HCT116 (cell line): ENCODE data around the gene SEC16A. TPM values are rescaled to one million over a fixed set of nuclear protein-coding genes. Genes with fewer than 3 reads are reported as not detected.

Experiments
- ATAC-seq: fragments of 200-7000 bp; cut with Tn5 transposase; 2 replicates; pipeline ENCODE4 v1.9.1; 2020; ENCODE audit warnings: mild to moderate bottlenecking, moderate library complexity
- BruUV-seq: library from RNA; stranded (reverse); fragments of 400-500 nt; replicated peaks from 2 replicates; lab custom pipeline; 2021; lab: Mats Ljungman, UMichigan
- CTCF ChIA-PET: fragments of 300-600 bp; sonication (Branson Sonifier 250); formaldehyde crosslinking; loops from one replicate; lab custom pipeline; 2021; ENCODE audit warnings: antibody characterized with exemption; lab: Charles Lee
- POLR2A ChIA-PET: fragments of 300-600, 350-600 bp; sonication (Branson Sonifier 250); formaldehyde crosslinking; loops from one replicate; lab custom pipeline; 2021; ENCODE audit warnings: antibody characterized with exemption; lab: Charles Lee
- RAD21 ChIA-PET, 2 experiments: fragments of 300-600 bp; sonication (Branson Sonifier 250); formaldehyde crosslinking; loops; one replicate each; lab custom pipeline; 2023; ENCODE audit warnings: low total read pairs in 2 of 2; ENCODE audit not compliant: uncharacterized antibody in 2 of 2, unreplicated experiment in 2 of 2, low non-redundant PET in 1 of 2; lab: Charles Lee
- DNase-seq: peaks from one replicate; pipeline ENCODE4 v3.0.0-alpha.2; 2010; ENCODE audit warnings: low read depth, low spot score
- H2AFZ ChIP-seq: fragments of 200-600 bp; shearing (Covaris generic), sonication (generic); 2 replicates; pipeline ENCODE4 v1.6.1; 2017; ENCODE audit warnings: low read depth, mixed run types, mixed read lengths, antibody characterized with exemption, low read length; ENCODE audit not compliant: poor library complexity, severe bottlenecking
- H3K27ac ChIP-seq: 2 replicates; pipeline ENCODE4 v1.5.1; 2012; ENCODE audit warnings: low read depth, low read length
- H3K27me3 ChIP-seq: fragments of 200-600 bp; sonication (generic); 2 replicates; pipeline ENCODE4 v1.6.1; 2016; ENCODE audit warnings: mixed run types, low read length, mixed read lengths; ENCODE audit not compliant: insufficient read depth
- H3K36me3 ChIP-seq, 2 experiments: fragments of 200-500 bp in 1 of 2; fragments of 200-600 bp in 1 of 2; sonication (Bioruptor generic) in 1 of 2; sonication (generic) in 1 of 2; 2 replicates each; pipeline versions ENCODE4 v1.5.1 to v1.6.1; 2014 to 2016; ENCODE audit warnings: low read length in 2 of 2, inconsistent platforms in 1 of 2, mixed read lengths in 1 of 2, mixed run types in 1 of 2; ENCODE audit not compliant: insufficient read depth in 2 of 2, control insufficient read depth in 1 of 2
- H3K4me1 ChIP-seq, 2 experiments: fragments of 200-600 bp in 1 of 2; sonication (generic) in 1 of 2; 2 replicates each; pipeline versions ENCODE4 v1.5.1 to v1.6.1; 2012 to 2017; ENCODE audit warnings: low read length in 2 of 2, inconsistent platforms in 1 of 2, mild to moderate bottlenecking in 1 of 2, mixed read lengths in 1 of 2, mixed run types in 1 of 2, moderate library complexity in 1 of 2; ENCODE audit not compliant: insufficient read depth in 2 of 2, control insufficient read depth in 1 of 2
- H3K4me2 ChIP-seq: fragments of 200-600 bp; sonication (generic); 2 replicates; pipeline ENCODE4 v1.6.1; 2017; ENCODE audit warnings: mixed run types, low read length, mixed read lengths
- H3K4me3 ChIP-seq, 2 experiments: fragments of 200-600 bp in 1 of 2; sonication (generic) in 1 of 2; replicated peaks in 1 of 2; 2 replicates each; pipeline ENCODE4 v1.5.1; 2011 to 2016; ENCODE audit warnings: low read length in 2 of 2, control low read depth in 1 of 2, low read depth in 1 of 2, mild to moderate bottlenecking in 1 of 2, mixed read lengths in 1 of 2, mixed run types in 1 of 2
- H3K79me2 ChIP-seq: fragments of 200-600 bp; sonication (generic); 2 replicates; pipeline ENCODE4 v1.6.1; 2017; ENCODE audit warnings: mild to moderate bottlenecking, mixed run types, low read length, moderate library complexity, mixed read lengths; ENCODE audit not compliant: insufficient read depth
- H3K9ac ChIP-seq: fragments of 200-600 bp; sonication (generic); 2 replicates; pipeline ENCODE4 v1.6.1; 2016; ENCODE audit warnings: low read length, mixed read lengths
- H3K9me2 ChIP-seq: fragments of 200-600 bp; sonication (generic), shearing (Covaris generic); 2 replicates; pipeline ENCODE4 v1.6.1; 2017; ENCODE audit warnings: mixed run types, mild to moderate bottlenecking, moderate library complexity; ENCODE audit not compliant: insufficient read depth
- H3K9me3 ChIP-seq, 2 experiments: fragments of 200-500 bp in 1 of 2; fragments of 200-600 bp in 1 of 2; sonication (Bioruptor generic) in 1 of 2; sonication (generic) in 1 of 2; 2 replicates each; pipeline ENCODE4 v1.6.1; 2014 to 2017; ENCODE audit warnings: low read length in 2 of 2, mixed read lengths in 2 of 2, inconsistent platforms in 1 of 2, low read depth in 1 of 2, mild to moderate bottlenecking in 1 of 2, mixed run types in 1 of 2, moderate library complexity in 1 of 2; ENCODE audit not compliant: control insufficient read depth in 1 of 2, insufficient read depth in 1 of 2
- H4K20me1 ChIP-seq: fragments of 200-600 bp; sonication (generic), shearing (Covaris generic); 2 replicates; pipeline ENCODE4 v1.6.1; 2017; ENCODE audit warnings: mixed run types, mild to moderate bottlenecking, moderate library complexity; ENCODE audit not compliant: insufficient read depth
- CBX3 ChIP-seq: IDR thresholded peaks from 2 replicates; pipeline ENCODE4 v1.6.1; 2012; ENCODE audit warnings: low read depth
- CTCF ChIP-seq, 3 experiments: fragments of 200-600 bp in 1 of 3; sonication (generic) in 1 of 3; IDR thresholded peaks in 2 of 3; conservative IDR thresholded peaks in 1 of 3; 2 replicates each; pipeline ENCODE4 v1.5.1; 2012 to 2017; ENCODE audit warnings: low read depth in 2 of 3, low read length in 2 of 3, antibody characterized with exemption in 1 of 3, borderline replicate concordance in 1 of 3, control low read depth in 1 of 3, mild to moderate bottlenecking in 1 of 3, mixed read lengths in 1 of 3, mixed run types in 1 of 3, moderate library complexity in 1 of 3; ENCODE audit not compliant: insufficient read depth in 1 of 3
- EGR1 ChIP-seq: IDR thresholded peaks from 2 replicates; pipeline ENCODE4 v1.6.1; 2012; ENCODE audit warnings: low read depth
- ELF1 ChIP-seq: IDR thresholded peaks from 2 replicates; pipeline ENCODE4 v1.6.1; 2012; ENCODE audit warnings: low read depth, borderline replicate concordance
- EZH2 ChIP-seq: fragments of 200-600 bp; sonication (generic); IDR thresholded peaks from 2 replicates; pipeline ENCODE4 v1.6.1; 2017; ENCODE audit warnings: antibody characterized with exemption, mixed run types
- EZH2phosphoT487 ChIP-seq: fragments of 200-600 bp; IDR thresholded peaks from 2 replicates; pipeline ENCODE4 v1.6.1; 2018; ENCODE audit warnings: antibody characterized with exemption, borderline replicate concordance
- JUND ChIP-seq: IDR thresholded peaks from 2 replicates; pipeline ENCODE4 v1.6.1; 2012
- POLR2A ChIP-seq: IDR thresholded peaks from 2 replicates; pipeline ENCODE4 v1.7.0; 2011; ENCODE audit warnings: borderline replicate concordance; ENCODE audit not compliant: insufficient read depth, insufficient read length; ENCODE audit errors: extremely low read depth
- POLR2AphosphoS5 ChIP-seq: IDR thresholded peaks from 2 replicates; pipeline ENCODE4 v1.6.1; 2011; ENCODE audit warnings: mild to moderate bottlenecking, low read depth, low read length, moderate library complexity
- SIN3A ChIP-seq: IDR thresholded peaks from 2 replicates; pipeline ENCODE4 v1.6.1; 2012; ENCODE audit warnings: low read depth
- SP1 ChIP-seq: IDR thresholded peaks from 2 replicates; pipeline ENCODE4 v1.6.1; 2012; ENCODE audit warnings: low read depth
- TCF7L2 ChIP-seq: IDR thresholded peaks from 2 replicates; pipeline ENCODE4 v1.7.0; 2011; ENCODE audit warnings: borderline replicate concordance, inconsistent platforms; ENCODE audit not compliant: insufficient read depth, insufficient read length; ENCODE audit errors: extremely low read depth
- YY1 ChIP-seq: IDR thresholded peaks from 2 replicates; pipeline ENCODE4 v1.6.1; 2011; ENCODE audit warnings: low read length, low read depth, moderate library complexity, mild to moderate bottlenecking; ENCODE audit not compliant: insufficient replicate concordance; ENCODE audit errors: extremely low read depth
- ZFX ChIP-seq: fragments of 450-650 bp; IDR thresholded peaks from 2 replicates; pipeline ENCODE4 v1.6.1; 2017
- ZNF274 ChIP-seq: fragments of 200-500 bp; sonication (Bioruptor generic); IDR thresholded peaks from 2 replicates; pipeline ENCODE4 v1.6.1; 2014; ENCODE audit warnings: mild to moderate bottlenecking, low read depth, low read length, inconsistent platforms
- intact Hi-C: fragments of 100-400 bp; cut with micrococcal nuclease; formaldehyde crosslinking; loops from 2 replicates; pipeline ENCODE4 v1.10.0; 2022
- total RNA-seq: library from RNA; stranded (reverse); gene quantifications from one replicate; pipeline ENCODE4 v1.2.1, GENCODE V29; 2021; ENCODE audit not compliant: unreplicated experiment
- TF ChIP-seq, protein P1 (sequence below): IDR thresholded peaks from 2 replicates; pipeline ENCODE4 v1.6.1; 2012
- TF ChIP-seq, protein P2 (sequence below): IDR thresholded peaks from 2 replicates; pipeline ENCODE4 v1.6.1; 2012
- TF ChIP-seq, protein P3 (sequence below): IDR thresholded peaks from 2 replicates; pipeline ENCODE4 v1.6.1; 2012; ENCODE audit warnings: low read depth
- TF ChIP-seq, protein P4 (sequence below): IDR thresholded peaks from 2 replicates; pipeline ENCODE4 v1.6.1; 2011; ENCODE audit warnings: mild to moderate bottlenecking, low read length, moderate library complexity; ENCODE audit not compliant: insufficient replicate concordance; ENCODE audit errors: extremely low read depth

SEC16A gene
- total RNA-seq, 1 experiment from 2014 or later, result 49.8 TPM

DNA sequence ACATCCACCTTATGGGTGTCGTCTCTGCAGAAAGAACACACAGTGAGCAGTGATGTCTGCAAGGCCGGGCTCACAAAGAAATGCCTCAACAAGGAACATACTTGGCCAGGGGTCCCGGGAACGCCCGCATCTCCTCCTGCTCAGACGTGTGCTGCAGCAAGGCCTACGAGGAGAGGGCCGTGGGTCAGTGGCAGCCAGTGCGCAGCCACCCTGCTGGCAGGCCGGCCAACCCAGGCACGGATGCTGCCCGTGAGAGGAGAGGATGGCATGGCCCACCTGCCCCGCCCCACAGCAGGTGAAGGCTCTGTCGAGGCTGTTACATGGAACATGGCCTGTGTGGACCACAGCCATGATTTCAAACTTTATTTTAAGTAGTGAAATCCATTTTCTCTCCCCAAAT, 19.3 kb downstream of the SEC16A start (continued):
- TF ChIP-seq YY1 (no peak), POLR2A (no peak), SIN3A (no peak), SP1 (no peak), ZFX (no peak)
- TF ChIP-seq, protein P1, sequence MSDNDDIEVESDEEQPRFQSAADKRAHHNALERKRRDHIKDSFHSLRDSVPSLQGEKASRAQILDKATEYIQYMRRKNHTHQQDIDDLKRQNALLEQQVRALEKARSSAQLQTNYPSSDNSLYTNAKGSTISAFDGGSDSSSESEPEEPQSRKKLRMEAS, result no peak
- TF ChIP-seq, protein P2, sequence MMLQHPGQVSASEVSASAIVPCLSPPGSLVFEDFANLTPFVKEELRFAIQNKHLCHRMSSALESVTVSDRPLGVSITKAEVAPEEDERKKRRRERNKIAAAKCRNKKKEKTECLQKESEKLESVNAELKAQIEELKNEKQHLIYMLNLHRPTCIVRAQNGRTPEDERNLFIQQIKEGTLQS, result no peak
- TF ChIP-seq, all 23 proteins: peak for 0

DNA sequence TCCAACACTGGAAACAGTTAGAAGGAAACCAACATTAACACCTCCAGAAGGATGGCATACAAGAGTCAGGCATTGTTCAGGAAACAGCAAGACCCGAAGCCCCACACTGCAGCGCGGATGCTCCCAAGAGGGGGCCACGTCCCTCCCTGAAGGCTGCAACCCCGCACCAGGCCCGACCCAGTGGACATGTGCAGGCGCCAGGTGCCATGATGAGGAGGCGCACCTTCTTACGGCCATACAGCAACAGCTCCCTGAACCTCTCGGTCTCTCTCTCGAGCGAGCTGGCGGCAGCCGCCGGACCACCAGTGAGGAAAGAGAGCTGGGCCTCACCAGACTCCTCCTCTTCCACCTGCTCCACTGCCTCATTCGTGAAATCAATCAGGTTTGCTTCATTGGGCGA, 20.2 kb downstream of the SEC16A start:
- H3K27ac ChIP-seq, result no peak overlapping the region
- ChIA-PET CTCF (no interaction called here), POLR2A (no interaction called here), RAD21 (no interaction called here)
- no TSS peak for BruUV-seq
- no peaks in the 10 kb centered on the region; the same call in 1 of the 2 replicates for H4K20me1 ChIP-seq
- ATAC-seq, result no peak
- H3K9me2 ChIP-seq, result no peaks in the 10 kb centered on the region
- no peaks in the 10 kb centered on the region for H3K4me1 ChIP-seq
- DNase-seq, result no peak
- H3K4me3 ChIP-seq, result no peak overlapping the region
- no peak overlapping the region for H2AFZ ChIP-seq
- H3K9me3 ChIP-seq, result no peaks in the 10 kb centered on the region
- no peak overlapping the region for H3K9ac ChIP-seq
- H3K4me2 ChIP-seq, result no peak overlapping the region
- H3K36me3 ChIP-seq, result peaks cover 61 to 73% of the 10 kb centered on the region in 2 experiments
- intact Hi-C loops, result no loop called here
- H3K79me2 ChIP-seq, result peaks cover 14% of the 10 kb centered on the region; the same call in 1 of the 2 replicates
- no peaks in the 10 kb centered on the region for H3K27me3 ChIP-seq
- no peak for TF ChIP-seq EZH2phosphoT487
- TF ChIP-seq POLR2AphosphoS5, result no peak
- no peak for TF ChIP-seq EZH2
- TF ChIP-seq, protein P3, sequence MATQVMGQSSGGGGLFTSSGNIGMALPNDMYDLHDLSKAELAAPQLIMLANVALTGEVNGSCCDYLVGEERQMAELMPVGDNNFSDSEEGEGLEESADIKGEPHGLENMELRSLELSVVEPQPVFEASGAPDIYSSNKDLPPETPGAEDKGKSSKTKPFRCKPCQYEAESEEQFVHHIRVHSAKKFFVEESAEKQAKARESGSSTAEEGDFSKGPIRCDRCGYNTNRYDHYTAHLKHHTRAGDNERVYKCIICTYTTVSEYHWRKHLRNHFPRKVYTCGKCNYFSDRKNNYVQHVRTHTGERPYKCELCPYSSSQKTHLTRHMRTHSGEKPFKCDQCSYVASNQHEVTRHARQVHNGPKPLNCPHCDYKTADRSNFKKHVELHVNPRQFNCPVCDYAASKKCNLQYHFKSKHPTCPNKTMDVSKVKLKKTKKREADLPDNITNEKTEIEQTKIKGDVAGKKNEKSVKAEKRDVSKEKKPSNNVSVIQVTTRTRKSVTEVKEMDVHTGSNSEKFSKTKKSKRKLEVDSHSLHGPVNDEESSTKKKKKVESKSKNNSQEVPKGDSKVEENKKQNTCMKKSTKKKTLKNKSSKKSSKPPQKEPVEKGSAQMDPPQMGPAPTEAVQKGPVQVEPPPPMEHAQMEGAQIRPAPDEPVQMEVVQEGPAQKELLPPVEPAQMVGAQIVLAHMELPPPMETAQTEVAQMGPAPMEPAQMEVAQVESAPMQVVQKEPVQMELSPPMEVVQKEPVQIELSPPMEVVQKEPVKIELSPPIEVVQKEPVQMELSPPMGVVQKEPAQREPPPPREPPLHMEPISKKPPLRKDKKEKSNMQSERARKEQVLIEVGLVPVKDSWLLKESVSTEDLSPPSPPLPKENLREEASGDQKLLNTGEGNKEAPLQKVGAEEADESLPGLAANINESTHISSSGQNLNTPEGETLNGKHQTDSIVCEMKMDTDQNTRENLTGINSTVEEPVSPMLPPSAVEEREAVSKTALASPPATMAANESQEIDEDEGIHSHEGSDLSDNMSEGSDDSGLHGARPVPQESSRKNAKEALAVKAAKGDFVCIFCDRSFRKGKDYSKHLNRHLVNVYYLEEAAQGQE, result no peak
- no peak for TF ChIP-seq TCF7L2
- no peak for TF ChIP-seq JUND
- TF ChIP-seq ELF1, result no peak
- TF ChIP-seq SP1, result no peak
- no peak for TF ChIP-seq CBX3
- no peak for TF ChIP-seq EGR1
- no peak for TF ChIP-seq ZNF274
- TF ChIP-seq, protein P4, sequence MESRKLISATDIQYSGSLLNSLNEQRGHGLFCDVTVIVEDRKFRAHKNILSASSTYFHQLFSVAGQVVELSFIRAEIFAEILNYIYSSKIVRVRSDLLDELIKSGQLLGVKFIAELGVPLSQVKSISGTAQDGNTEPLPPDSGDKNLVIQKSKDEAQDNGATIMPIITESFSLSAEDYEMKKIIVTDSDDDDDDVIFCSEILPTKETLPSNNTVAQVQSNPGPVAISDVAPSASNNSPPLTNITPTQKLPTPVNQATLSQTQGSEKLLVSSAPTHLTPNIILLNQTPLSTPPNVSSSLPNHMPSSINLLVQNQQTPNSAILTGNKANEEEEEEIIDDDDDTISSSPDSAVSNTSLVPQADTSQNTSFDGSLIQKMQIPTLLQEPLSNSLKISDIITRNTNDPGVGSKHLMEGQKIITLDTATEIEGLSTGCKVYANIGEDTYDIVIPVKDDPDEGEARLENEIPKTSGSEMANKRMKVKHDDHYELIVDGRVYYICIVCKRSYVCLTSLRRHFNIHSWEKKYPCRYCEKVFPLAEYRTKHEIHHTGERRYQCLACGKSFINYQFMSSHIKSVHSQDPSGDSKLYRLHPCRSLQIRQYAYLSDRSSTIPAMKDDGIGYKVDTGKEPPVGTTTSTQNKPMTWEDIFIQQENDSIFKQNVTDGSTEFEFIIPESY, result no peak
- no peak for TF ChIP-seq CTCF (IDR thresholded peaks at IDR 0.05 in 2 of 3, conservative IDR thresholded peaks at IDR 0.05 in 1 of 3; ENCODE audit: borderline replicate concordance in 1 of 3, insufficient read depth in 1 of 3, low read depth in 2 of 3, low read length in 2 of 3)
- TF ChIP-seq SIN3A, result no peak
